ENCODE results near the gene EVI2B.
A peak's percentile ranks its signal among the peaks of the same experiment; 100 is the strongest.
"Not testable (repeated sequence)": the region's sequence is repeated elsewhere in the genome, so short reads cannot be mapped to it uniquely, and the experiment has no call there.

The EVI2B gene

GRCh38 chr17:31310260-31310659 is 3.6 kb downstream of the EVI2B start:
- peak in 2 of 4 experiments; percentile 29 to 33 for DNase-seq

- DNase-seq: no peak
Observed at GRCh38 chr17:31309556-31309955, 4.3 kb downstream of the EVI2B start.

- DNase-seq: no peak
Observed at GRCh38 chr17:31308372-31309334, 5.2 kb downstream of the EVI2B start.

GRCh38 chr17:31307640-31308039 is 6.2 kb downstream of the EVI2B start:
- no peak for DNase-seq

- DNase-seq: no peak
Observed at GRCh38 chr17:31299624-31300023, 14.2 kb downstream of the EVI2B start.

GRCh38 chr17:31297090-31297489 is 16.8 kb downstream of the EVI2B start, which contains the start of gene OMG:
OMG (minus strand) TSS chr17:31297239; CDS start chr17:31296331, 908 bp downstream.
- no peak for DNase-seq

GRCh38 chr17:31296142-31296541 is 17.7 kb downstream of the EVI2B start:
- no peak for DNase-seq

GRCh38 chr17:31295489-31295871 is 18.4 kb downstream of the EVI2B start:
- DNase-seq: no peak

- no peak for DNase-seq
Observed at GRCh38 chr17:31294820-31295488, 18.9 kb downstream of the EVI2B start.

GRCh38 chr17:31294231-31294630 is 19.6 kb downstream of the EVI2B start:
- no peak for DNase-seq

- DNase-seq: no peak
Observed at GRCh38 chr17:31293581-31293980, 20.3 kb downstream of the EVI2B start.

- no peak for DNase-seq
Observed at GRCh38 chr17:31291820-31292219, 22.0 kb downstream of the EVI2B start.

- no peak for DNase-seq
Observed at GRCh38 chr17:31289790-31290189, 24.1 kb downstream of the EVI2B start.

GRCh38 chr17:31287932-31288331 is 25.9 kb downstream of the EVI2B start:
- not testable (repeated sequence) for DNase-seq

GRCh38 chr17:31286587-31286986 is 27.3 kb downstream of the EVI2B start:
- no peak for DNase-seq

- no peak for DNase-seq
Observed at GRCh38 chr17:31283841-31284240, 30.0 kb downstream of the EVI2B start.

GRCh38 chr17:31281061-31281460 is 32.8 kb downstream of the EVI2B start:
- DNase-seq: no peak

GRCh38 chr17:31279401-31279800 is 34.5 kb downstream of the EVI2B start:
- DNase-seq: no peak

GRCh38 chr17:31275116-31275515 is 38.7 kb downstream of the EVI2B start:
- DNase-seq: no peak

- no peak for DNase-seq
Observed at GRCh38 chr17:31274252-31274651, 39.6 kb downstream of the EVI2B start.

- DNase-seq: no peak
Observed at GRCh38 chr17:31273516-31273915, 40.3 kb downstream of the EVI2B start.

GRCh38 chr17:31272803-31273202 is 41.1 kb downstream of the EVI2B start:
- DNase-seq: no peak

GRCh38 chr17:31272236-31272635 is 41.6 kb downstream of the EVI2B start:
- DNase-seq: no peak

- DNase-seq: no peak
Observed at GRCh38 chr17:31269578-31269983, 44.3 kb downstream of the EVI2B start.
